AG09309 (cell line): ENCODE measurements around the gene ZNF670.
A peak's percentile ranks its signal among the peaks of the same experiment; 100 is the strongest.

Source experiments
- DNase-seq: peaks from one replicate; pipeline ENCODE4 v3.0.0-alpha.2; 2010; ENCODE audit warnings: low read depth
- H3K4me3 ChIP-seq: 2 replicates; pipeline ENCODE4 v1.5.1; 2011; ENCODE audit warnings: mild to moderate bottlenecking, low read depth, low read length, moderate library complexity; ENCODE audit not compliant: control insufficient read depth
- CTCF ChIP-seq: IDR thresholded peaks from 2 replicates; pipeline ENCODE4 v1.5.1; 2011; ENCODE audit warnings: mild to moderate bottlenecking, low read depth, low read length, inconsistent platforms; ENCODE audit not compliant: insufficient read depth, control insufficient read depth; ENCODE audit errors: missing control alignments

ZNF670 gene

GRCh38 chr1:247115545-247115944, 36.9 kb upstream of the ZNF670 start:
- TF ChIP-seq CTCF, result no peak
- DNase-seq, result no peak
- no peak overlapping the region for H3K4me3 ChIP-seq

GRCh38 chr1:247115141-247115510, 36.5 kb upstream of the ZNF670 start:
- no peak for DNase-seq
- TF ChIP-seq CTCF, result no peak

GRCh38 chr1:247114351-247115140, 35.9 kb upstream of the ZNF670 start:
- H3K4me3 ChIP-seq, result no peak overlapping the region
- DNase-seq, result no peak
- no peak for TF ChIP-seq CTCF

More at GRCh38 chr1:247115141-247115510, 36.5 kb upstream of the ZNF670 start:
- no peak overlapping the region for H3K4me3 ChIP-seq

- TF ChIP-seq CTCF, result no peak
- H3K4me3 ChIP-seq, result no peak overlapping the region
- DNase-seq, result no peak
These were observed 35.2 kb upstream of the ZNF670 start for GRCh38 chr1:247113733-247114271.

GRCh38 chr1:247113094-247113497, 34.5 kb upstream of the ZNF670 start:
- no peak overlapping the region for H3K4me3 ChIP-seq
- DNase-seq, result no peak
- TF ChIP-seq CTCF, result no peak

- DNase-seq, result no peak
- H3K4me3 ChIP-seq, result peak overlapping the region; percentile 60; the same call in 1 of the 2 replicates
- no peak for TF ChIP-seq CTCF
These were observed 33.8 kb upstream of the ZNF670 start for GRCh38 chr1:247112479-247112781.
